Muscle of leg (tissue), 11 donors: ENCODE results near the gene CREB3L1. TPM values are rescaled to one million over a fixed set of nuclear protein-coding genes. Genes with fewer than 3 reads are reported as not detected.
A peak's percentile ranks its signal among the peaks of the same experiment; 100 is the strongest.

Experiments
- DNase-seq: peaks from one replicate; pipeline ENCODE4 v3.0.0; 2013
- H3K27ac ChIP-seq: one replicate; pipeline ENCODE4 v1.5.1; 2013; ENCODE audit warnings: mild to moderate bottlenecking, low read length, control low read depth
- H3K27me3 ChIP-seq: one replicate; pipeline ENCODE4 v1.6.1; 2013; ENCODE audit warnings: low read length; ENCODE audit not compliant: control insufficient read depth, insufficient read depth
- H3K36me3 ChIP-seq: one replicate; pipeline ENCODE4 v1.6.1; 2013; ENCODE audit warnings: low read length; ENCODE audit not compliant: control insufficient read depth, insufficient read depth
- H3K4me1 ChIP-seq: one replicate; pipeline ENCODE4 v1.6.1; 2013; ENCODE audit warnings: low read length; ENCODE audit not compliant: control insufficient read depth, insufficient read depth
- H3K4me3 ChIP-seq: one replicate; pipeline ENCODE4 v1.5.1; 2013; ENCODE audit warnings: low read length, control low read depth
- H3K9me3 ChIP-seq: replicated peaks from 2 replicates; pipeline ENCODE4 v1.6.1; 2013; ENCODE audit warnings: low read depth, low read length; ENCODE audit not compliant: control insufficient read depth
- WGBS: methylation state at CpG from one replicate; pipeline ENCODE4 v1.1.5; 2013; ENCODE audit warnings: missing lambda C conversion rate; ENCODE audit not compliant: insufficient coverage; 5-methylcytosine and 5-hydroxymethylcytosine counted together
- polyA plus RNA-seq, 8 donors: library from polyadenylated mRNA; unstranded; fragments of 120-200 nt; gene quantifications; one replicate each; pipeline versions ENCODE4 v1.2.1 to v1.2.3, GENCODE V29; 2013; ENCODE audit warnings: inconsistent platforms in 1 of 8, low replicate concordance in 1 of 8; ENCODE audit not compliant: insufficient read length in 8 of 8, insufficient read depth in 1 of 8
- total RNA-seq: library from RNA; stranded (reverse); fragments of 120-200 nt; gene quantifications from one replicate; pipeline ENCODE4 v1.2.4, GENCODE V29; 2013

Gene CREB3L1
- total and polyA plus RNA-seq, 9 donors, result 14.2 to 70.7 (median 43.8) TPM

GRCh38 chr11:46248289-46249102 is 29.0 kb upstream of the CREB3L1 start:
- 85% methylated on average over 14 of the region's 19 CpGs for WGBS
- Histone ChIP-seq H3K9me3 (no peaks in the 10 kb centered on the region), H3K36me3 (no peaks in the 10 kb centered on the region), H3K27me3 (no peaks in the 10 kb centered on the region), H3K4me1 (peaks cover 15% of the 10 kb centered on the region), H3K4me3 (no peak overlapping the region), H3K27ac (no peak overlapping the region)
- no peak for DNase-seq

- 38% methylated on average over 2 of the region's 8 CpGs for WGBS
Measured at GRCh38 chr11:46249103-46249937, 28.1 kb upstream of the CREB3L1 start.

DNA sequence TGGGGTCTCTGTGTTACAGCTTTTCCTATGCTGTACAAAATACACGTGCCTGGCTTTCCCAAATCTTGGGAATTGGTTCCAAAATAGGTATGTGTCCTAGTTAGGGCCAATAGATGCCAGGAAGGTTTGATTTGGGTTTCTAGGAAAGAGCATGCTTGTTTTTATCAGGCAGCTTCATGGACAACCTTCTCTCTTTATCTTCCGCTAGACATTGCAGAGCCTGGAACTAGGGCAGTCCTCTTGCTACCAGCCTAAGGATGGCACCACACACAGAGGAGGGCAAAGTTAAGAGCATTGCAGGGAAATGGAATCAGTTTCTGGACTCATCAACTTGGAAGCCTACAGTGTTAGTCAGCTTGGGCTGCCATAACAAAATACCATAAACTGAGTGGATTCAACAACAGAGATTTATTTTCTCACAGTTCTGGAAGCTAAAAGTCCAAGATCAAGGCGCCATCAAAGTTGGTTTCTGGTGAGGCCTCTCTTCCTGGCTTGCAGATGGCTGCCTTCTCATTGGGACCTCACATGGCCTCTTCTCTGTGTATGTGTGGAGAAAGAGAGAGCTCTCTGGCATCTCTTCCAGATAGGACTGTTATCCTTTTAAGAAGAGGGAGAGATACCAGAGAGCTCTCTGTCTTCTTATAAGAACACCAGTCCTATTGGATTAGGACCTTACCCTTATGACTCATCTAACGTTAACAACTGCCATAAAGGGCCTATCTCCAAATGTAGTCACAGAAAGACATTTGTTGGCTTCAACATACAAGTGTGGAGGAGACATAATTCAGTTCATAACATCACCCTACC is 27.3 kb upstream of the CREB3L1 start:
- no peak overlapping the region for H3K27ac ChIP-seq

More at GRCh38 chr11:46249103-46249937, 28.1 kb upstream of the CREB3L1 start:
- Histone ChIP-seq H3K9me3 (no peaks in the 10 kb centered on the region), H3K27me3 (no peaks in the 10 kb centered on the region), H3K36me3 (no peaks in the 10 kb centered on the region), H3K4me1 (peaks cover 11% of the 10 kb centered on the region), H3K4me3 (no peak overlapping the region), H3K27ac (peak overlapping the region; percentile 4)
- DNase-seq, result peak; percentile 65

GRCh38 chr11:46250745-46251052 is 26.8 kb upstream of the CREB3L1 start:
- H3K27ac ChIP-seq, result no peak overlapping the region
- no peaks in the 10 kb centered on the region for H3K9me3 ChIP-seq
- no peak overlapping the region for H3K4me3 ChIP-seq
- DNase-seq, result no peak
- WGBS, result no CpG with 5 or more reads among the region's 2 CpGs
- no peaks in the 10 kb centered on the region for H3K27me3 ChIP-seq
- H3K36me3 ChIP-seq, result no peaks in the 10 kb centered on the region
- H3K4me1 ChIP-seq, result peaks cover 7% of the 10 kb centered on the region

More for the DNA sequence above, 27.3 kb upstream of the CREB3L1 start:
- H3K4me3 ChIP-seq, result no peak overlapping the region
- WGBS, result 100% methylated on average over 1 of the region's 4 CpGs
- H3K4me1 ChIP-seq, result peaks cover 7% of the 10 kb centered on the region
- H3K9me3 ChIP-seq, result no peaks in the 10 kb centered on the region
- H3K27me3 ChIP-seq, result no peaks in the 10 kb centered on the region
- DNase-seq, result no peak
- no peaks in the 10 kb centered on the region for H3K36me3 ChIP-seq

GRCh38 chr11:46251954-46252353 is 25.5 kb upstream of the CREB3L1 start:
- Histone ChIP-seq H3K9me3 (no peaks in the 10 kb centered on the region), H3K27ac (no peak overlapping the region), H3K4me3 (no peak overlapping the region), H3K4me1 (peaks cover 7% of the 10 kb centered on the region), H3K27me3 (no peaks in the 10 kb centered on the region), H3K36me3 (no peaks in the 10 kb centered on the region)
- 72% methylated on average over 5 of the region's 6 CpGs for WGBS
- DNase-seq, result no peak

DNA sequence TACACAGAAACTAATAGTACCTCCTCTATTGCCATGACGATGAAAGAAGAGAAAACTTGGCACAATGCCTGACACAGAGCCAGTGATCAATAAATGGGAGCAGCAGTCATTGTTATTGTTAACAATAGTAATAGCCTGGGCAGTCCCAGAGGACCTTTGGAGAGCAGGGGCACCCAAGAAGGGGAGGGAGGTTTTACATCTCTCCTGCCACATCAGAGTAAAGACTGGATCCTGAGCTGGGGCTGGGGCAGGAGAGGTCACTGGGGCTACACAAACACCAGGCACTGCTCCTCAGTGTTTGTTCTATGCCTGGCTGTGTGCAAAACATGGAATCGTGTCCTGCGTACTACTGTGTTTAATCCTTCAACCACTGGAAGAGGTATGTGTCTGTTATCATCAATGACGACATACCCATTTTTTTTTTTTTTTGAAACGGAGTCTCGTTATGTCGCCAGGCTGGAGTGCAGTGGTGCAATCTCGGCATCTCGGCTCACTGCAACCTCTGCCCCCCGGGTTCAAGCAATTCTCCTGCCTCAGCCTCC is 25.0 kb upstream of the CREB3L1 start:
- no peaks in the 10 kb centered on the region for H3K27me3 ChIP-seq
- no peaks in the 10 kb centered on the region for H3K9me3 ChIP-seq
- peaks cover 7% of the 10 kb centered on the region for H3K4me1 ChIP-seq
- 97% methylated on average over 7 of the region's 10 CpGs for WGBS
- H3K27ac ChIP-seq, result no peak overlapping the region
- no peaks in the 10 kb centered on the region for H3K36me3 ChIP-seq
- no peak overlapping the region for H3K4me3 ChIP-seq
- DNase-seq, result no peak

DNA sequence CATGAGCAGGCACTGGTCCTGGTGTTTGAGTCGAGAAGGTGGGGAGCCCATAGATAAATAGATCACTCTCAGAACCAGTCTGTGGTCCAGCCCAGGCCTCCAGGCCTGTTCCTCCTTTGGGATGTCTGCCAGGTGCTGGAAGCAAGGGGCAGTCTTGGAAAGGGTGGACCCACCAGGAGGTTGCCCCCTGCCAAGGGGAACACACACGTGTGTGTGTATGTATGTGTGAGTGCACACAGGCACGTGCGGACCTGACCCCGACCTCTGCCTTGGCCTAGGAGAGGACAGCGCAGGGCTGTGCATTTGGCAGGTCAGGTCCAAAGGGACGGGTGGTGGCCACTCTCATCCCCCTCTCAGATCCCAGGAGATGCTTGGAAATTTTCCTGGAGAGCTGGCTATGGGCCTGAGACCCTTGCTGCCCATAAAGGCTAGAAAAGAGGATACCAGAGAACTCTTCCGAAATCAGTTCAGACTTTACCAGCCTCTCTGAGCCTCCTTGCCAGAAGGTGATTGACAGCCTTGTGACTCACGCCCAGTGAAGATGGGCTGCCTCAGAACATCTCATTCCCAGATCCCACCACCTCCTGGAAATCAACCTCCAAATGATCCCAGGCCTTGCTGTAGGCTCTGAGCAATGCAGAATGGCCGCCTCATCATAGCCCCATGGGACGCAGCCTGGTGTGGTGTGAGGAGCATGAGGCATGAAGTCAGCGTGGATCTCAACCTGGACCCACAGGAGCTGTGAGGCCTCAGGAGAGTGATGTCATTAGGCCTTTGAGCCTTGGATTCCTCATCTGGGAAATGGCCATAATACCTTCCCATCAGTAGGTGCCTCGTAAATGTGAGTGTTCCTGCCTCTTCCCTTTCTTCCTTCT is 24.0 kb upstream of the CREB3L1 start:
- no peak overlapping the region for H3K4me3 ChIP-seq
- H3K27me3 ChIP-seq, result no peaks in the 10 kb centered on the region
- H3K36me3 ChIP-seq, result no peaks in the 10 kb centered on the region
- H3K4me1 ChIP-seq, result peaks cover 7% of the 10 kb centered on the region
- DNase-seq, result peak; percentile 9
- H3K9me3 ChIP-seq, result no peaks in the 10 kb centered on the region
- H3K27ac ChIP-seq, result no peak overlapping the region
- 86% methylated on average over 10 of the region's 13 CpGs for WGBS

DNA sequence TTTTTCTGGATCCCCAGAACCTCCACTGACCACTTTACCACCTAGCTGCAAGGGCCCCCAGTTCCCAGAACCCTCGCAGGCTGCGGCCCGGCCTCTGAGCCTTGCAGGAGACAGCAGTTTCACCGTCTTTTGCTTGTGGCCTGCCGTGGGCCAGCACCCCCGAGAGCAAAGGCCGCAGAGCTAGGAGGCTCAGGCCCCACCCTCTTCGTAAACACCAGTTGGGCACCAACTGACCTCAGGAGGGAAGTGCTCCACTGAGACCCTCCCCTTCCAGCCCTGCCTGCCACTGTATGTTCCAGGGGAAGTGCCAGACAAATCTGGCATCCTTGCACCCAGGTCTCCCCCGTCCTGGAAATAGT is 23.4 kb upstream of the CREB3L1 start:
- peaks cover 7% of the 10 kb centered on the region for H3K4me1 ChIP-seq
- no peaks in the 10 kb centered on the region for H3K36me3 ChIP-seq
- no peak overlapping the region for H3K4me3 ChIP-seq
- WGBS, result 68% methylated on average over 8 of the region's 9 CpGs
- H3K9me3 ChIP-seq, result no peaks in the 10 kb centered on the region
- H3K27ac ChIP-seq, result no peak overlapping the region
- peak; percentile 1 for DNase-seq
- H3K27me3 ChIP-seq, result no peaks in the 10 kb centered on the region

DNA sequence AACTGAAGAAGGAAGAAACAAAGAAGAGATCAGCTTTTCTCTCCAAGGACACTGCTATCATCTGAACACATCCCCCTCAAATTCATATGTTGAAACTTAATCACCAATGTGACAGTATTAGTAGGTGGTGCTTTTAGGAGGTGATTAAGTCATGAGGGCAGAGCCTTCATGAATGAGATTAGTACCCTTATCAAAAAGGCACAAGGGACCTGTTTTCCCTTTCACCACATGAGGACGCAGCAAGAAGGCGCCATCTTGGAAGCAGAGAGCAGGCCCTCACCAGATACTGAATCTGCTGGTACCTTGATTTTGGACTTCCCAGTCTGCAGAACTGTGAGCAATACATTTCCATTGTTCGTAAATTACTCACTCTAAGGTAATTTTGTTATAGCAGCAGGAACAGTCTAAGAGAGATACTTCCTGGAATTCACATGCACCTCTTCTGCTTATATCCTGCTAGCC is 20.9 kb upstream of the CREB3L1 start:
- H3K27ac ChIP-seq, result no peak overlapping the region
- no peaks in the 10 kb centered on the region for H3K9me3 ChIP-seq
- no peak overlapping the region for H3K4me3 ChIP-seq
- H3K36me3 ChIP-seq, result no peaks in the 10 kb centered on the region
- no peaks in the 10 kb centered on the region for H3K27me3 ChIP-seq
- WGBS, result 93% methylated on average over 2 of the region's 3 CpGs
- DNase-seq, result no peak
- peaks cover 3% of the 10 kb centered on the region for H3K4me1 ChIP-seq
